GM12801 (cell line): ENCODE results near the gene CTCFL.

Experiments
- TF ChIP-seq, protein P1 (sequence below): IDR thresholded peaks from one replicate; pipeline ENCODE4 v1.5.1; 2011; ENCODE audit warnings: control low read depth; ENCODE audit not compliant: insufficient read length; ENCODE audit errors: extremely low read depth

Gene CTCFL

GRCh38 chr20:57524511-57525176 lies at the start of gene CTCFL:
CTCFL (minus strand) TSS chr20:57525140; CDS start chr20:57524205, 935 bp downstream.
- TF ChIP-seq, protein P1, sequence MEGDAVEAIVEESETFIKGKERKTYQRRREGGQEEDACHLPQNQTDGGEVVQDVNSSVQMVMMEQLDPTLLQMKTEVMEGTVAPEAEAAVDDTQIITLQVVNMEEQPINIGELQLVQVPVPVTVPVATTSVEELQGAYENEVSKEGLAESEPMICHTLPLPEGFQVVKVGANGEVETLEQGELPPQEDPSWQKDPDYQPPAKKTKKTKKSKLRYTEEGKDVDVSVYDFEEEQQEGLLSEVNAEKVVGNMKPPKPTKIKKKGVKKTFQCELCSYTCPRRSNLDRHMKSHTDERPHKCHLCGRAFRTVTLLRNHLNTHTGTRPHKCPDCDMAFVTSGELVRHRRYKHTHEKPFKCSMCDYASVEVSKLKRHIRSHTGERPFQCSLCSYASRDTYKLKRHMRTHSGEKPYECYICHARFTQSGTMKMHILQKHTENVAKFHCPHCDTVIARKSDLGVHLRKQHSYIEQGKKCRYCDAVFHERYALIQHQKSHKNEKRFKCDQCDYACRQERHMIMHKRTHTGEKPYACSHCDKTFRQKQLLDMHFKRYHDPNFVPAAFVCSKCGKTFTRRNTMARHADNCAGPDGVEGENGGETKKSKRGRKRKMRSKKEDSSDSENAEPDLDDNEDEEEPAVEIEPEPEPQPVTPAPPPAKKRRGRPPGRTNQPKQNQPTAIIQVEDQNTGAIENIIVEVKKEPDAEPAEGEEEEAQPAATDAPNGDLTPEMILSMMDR, result no peak

GRCh38 chr20:57573894-57574293 lies 49.0 kb upstream of the CTCFL start:
- TF ChIP-seq, protein P1, result no peak

- TF ChIP-seq, protein P1, result no peak
Observed at GRCh38 chr20:57573242-57573641, 48.3 kb upstream of the CTCFL start.

- TF ChIP-seq, protein P1, result no peak
Observed at GRCh38 chr20:57571782-57572416, 47.0 kb upstream of the CTCFL start.

GRCh38 chr20:57570920-57571319 lies 46.0 kb upstream of the CTCFL start:
- TF ChIP-seq, protein P1, result no peak

DNA sequence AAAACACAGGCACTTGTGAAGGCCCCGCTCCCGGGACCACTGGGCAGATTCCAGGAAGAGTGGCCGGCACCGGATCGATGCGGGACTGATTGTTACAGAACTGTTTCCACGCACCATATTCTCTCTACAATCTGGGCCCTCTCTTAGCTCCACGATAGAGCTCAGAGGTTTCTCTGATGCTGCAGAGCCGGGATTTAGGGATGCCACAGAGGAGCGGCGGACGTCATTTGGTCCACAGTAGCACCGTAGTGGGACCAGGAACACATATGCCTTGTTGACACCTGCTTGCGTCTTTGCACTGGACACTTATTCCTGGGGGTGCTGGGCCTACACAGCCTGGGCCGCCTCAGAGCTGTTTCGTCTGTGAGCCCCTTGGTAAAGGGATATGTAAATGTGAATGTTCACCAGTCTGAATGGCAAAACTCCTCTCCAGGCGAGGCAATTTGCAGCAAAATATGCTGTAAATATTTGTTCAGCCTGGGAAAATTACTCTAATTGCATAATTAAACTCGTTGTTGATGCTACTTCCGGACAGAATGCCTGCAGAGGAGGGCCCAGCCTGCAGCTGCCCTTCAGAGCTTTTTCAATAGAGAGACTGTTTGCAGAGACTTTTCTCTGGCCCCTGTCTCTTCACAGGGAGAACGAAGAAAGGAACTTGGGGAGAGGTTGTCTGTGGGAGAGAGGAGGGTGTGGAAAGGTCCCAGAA lies 45.4 kb upstream of the CTCFL start:
- TF ChIP-seq, protein P1, result no peak

- TF ChIP-seq, protein P1, result no peak
Observed at GRCh38 chr20:57568960-57569359, 44.0 kb upstream of the CTCFL start.
